ENCODE results near the gene ABCA9.
"Not testable (repeated sequence)": the region's sequence is repeated elsewhere in the genome, so short reads cannot be mapped to it uniquely, and the experiment has no call there.

ABCA9 gene

DNA sequence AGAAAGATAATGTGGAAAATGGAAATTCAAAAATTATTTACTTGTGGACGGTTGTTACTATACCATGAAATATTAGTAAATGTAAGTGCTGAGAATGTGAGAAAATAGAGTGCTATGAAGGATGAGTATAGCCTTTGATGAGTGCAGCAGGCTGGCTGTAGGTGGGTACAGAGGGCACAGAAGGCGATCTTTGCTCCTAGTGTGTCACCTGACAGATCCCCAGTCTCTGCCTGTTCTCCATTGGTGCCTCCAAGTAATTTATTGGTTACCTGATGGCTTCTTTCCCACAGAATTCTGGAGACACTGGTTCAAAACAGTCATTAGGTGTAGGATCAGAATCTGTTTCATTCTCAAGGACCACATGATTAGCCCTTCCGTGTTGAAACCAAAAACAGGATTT, 28.9 kb downstream of the ABCA9 start:
- DNase-seq = no peak

DNA sequence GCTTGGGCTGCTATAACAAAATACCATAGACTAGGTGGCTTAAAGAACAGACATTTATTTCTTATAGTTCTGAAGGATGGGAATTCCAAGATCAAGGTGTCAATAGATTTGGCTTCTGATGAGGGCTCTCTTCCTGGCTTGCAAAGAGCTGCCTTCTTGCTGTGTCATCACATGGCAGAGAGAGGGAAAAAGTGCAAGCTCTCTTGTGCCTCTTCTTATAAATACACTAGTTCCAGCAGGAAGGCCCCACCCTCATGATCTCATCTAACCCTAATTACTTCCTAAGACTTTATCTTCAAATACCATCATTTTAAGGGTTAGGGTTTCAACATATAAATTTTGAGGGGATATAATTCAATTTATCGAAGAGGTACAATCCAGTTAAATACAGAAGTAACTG, 30.6 kb downstream of the ABCA9 start:
- DNase-seq = no peak

DNA sequence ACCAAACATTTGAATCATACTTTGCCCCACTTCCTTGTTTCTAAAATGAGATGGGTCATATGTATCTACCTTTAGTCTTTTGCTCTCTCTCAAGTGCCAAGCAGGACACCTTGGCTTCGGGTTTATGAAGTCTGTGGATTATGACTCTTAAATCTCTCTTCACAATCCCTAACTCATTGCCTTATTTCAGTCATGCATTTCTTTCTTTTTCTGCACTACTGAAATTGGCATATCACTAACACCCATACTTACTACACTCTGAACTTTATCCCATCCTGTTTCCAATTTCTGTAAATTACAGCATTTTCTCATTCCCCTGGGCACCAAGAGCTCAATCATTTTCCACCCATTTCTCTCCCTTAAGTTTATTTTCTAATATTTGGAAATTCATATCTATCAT, 42.0 kb downstream of the ABCA9 start:
- DNase-seq = no peak

DNA sequence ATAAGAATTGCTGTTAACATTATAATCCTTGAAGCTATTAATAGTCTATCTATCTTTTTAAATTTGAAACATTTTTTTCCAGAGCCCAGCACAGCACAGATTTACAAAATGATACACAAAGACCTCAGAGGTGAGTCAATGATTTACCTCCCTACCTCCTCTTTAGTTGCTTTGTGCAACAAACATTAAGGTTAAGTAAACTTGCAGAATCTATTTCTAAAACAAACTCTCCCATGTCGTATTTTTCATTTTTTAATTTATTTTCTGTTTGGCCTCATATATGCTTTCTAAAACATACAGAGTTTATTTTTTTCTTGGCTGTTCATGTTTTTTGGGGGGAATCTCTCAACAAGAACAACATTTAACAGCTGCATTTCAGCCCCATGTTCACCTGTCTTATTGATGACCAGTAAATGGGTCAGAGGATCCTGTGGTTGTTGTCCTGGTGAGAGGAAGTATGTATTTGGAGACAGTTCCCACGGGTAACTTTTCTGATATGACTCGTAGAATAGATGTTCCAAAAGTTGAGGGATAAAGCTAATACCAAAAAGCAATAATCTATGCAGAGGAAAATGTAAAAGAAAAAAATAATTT, 42.6 kb downstream of the ABCA9 start:
- DNase-seq = no peak

DNA sequence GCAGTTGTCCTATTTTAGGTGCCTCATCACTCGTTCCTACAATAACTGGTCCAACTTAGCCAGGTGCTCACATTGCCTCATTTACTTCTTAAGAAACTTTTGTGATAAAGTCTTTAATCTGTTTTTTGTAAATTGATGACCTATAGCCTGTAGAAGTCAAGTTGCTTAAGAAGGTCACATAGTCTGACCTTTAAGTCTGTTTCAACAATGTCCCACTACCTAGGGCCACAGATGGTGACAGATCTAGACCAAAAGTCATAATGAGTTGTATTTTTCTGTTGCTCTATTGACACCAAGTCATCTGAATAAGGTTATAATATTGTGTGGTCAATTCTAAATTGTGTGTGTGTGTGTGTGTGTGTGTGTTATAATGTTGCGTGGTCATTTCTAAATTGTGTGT, 45.1 kb downstream of the ABCA9 start:
- no peak for DNase-seq

DNA sequence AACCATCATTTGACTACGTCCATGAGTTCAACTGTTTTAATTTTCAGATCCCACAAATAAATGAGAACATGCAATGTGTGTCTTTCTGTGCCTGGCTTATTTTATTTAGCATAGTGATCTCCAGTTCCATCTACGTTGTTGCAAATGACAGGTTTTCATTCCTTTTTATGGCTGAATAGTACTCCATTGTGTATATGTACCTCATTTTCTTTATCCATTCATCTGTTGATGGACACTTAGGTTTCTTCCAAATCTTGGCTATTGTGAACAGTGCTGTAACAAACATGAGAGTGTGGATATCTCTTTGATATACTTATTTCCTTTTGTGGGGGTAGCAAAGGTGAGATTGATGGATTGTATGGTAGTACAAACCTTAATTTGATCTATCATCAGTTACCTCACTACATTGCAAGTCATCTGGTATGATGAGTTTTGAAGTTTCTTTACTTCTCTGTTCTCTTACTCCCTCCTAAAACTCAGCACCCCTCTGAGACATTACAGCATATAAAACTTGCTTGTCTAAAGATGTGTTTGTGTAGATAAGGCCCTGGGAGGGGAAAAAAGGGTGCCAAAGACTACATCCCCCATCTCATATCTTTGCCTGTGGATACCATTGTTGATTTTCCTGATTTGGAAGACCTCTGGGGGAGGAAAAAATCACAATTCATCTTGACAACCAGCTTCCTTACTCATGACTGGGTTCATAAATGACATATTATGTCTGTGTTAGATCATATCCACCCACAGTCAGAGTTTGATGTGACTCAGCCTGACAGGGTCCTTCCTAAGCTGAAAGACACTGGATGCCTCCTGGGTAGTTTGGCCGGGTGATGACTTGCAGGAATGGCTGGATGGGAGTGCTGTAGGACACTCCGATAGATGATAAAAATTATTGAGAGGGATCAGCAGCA, 47.6 kb downstream of the ABCA9 start:
- no peak for DNase-seq

DNA sequence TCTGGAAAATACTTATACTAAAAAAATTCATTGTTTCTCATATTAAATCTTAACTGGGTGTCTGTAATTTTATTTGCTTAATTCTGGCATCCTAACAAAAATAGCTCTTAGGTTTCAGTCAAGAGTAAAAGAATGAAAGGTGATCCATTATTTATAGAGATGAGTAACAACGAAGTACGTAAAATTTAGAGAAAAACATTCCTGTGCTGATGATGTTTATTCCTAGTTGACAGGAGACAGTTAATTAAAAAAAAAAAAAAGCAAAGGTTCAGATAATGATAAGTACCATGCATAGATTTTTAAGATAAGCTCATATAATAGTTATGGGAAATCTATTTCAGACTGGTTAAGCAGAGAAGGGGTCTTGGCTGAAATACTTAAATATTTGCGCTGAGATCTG, 50.8 kb downstream of the ABCA9 start:
- no peak for DNase-seq

DNA sequence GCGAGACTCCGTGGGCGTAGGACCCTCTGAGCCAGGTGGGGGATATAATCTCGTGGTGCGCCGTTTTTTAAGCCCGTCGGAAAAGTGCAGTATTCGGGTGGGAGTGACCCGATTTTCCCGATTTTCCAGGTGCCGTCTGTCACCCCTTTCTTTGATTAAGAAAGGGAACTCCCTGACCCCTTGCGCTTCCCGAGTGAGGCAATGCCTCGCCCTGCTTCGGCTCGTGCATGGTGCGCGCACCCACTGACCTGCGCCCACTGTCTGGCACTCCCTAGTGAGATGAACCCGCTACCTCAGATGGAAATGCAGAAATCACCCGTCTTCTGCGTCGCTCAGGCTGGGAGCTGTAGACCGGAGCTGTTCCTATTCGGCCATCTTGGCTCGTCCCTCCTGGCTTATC, 56.0 kb downstream of the ABCA9 start:
- DNase-seq = not testable (repeated sequence)

DNA sequence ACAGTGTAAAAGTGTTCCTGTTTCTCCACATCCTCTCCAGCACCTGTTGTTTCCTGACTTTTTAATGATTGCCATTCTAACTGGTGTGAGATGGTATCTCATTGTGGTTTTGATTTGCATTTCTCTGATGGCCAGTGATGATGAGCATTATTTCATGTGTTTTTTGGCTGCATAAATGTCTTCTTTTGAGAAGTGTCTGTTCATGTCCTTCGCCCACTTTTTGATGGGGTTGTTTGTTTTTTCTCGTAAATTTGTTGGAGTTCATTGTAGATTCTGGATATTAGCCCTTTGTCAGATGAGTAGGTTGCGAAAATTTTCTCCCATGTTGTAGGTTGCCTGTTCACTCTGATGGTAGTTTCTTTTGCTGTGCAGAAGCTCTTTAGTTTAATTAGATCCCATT, 61.0 kb downstream of the ABCA9 start:
- DNase-seq = not testable (repeated sequence)

DNA sequence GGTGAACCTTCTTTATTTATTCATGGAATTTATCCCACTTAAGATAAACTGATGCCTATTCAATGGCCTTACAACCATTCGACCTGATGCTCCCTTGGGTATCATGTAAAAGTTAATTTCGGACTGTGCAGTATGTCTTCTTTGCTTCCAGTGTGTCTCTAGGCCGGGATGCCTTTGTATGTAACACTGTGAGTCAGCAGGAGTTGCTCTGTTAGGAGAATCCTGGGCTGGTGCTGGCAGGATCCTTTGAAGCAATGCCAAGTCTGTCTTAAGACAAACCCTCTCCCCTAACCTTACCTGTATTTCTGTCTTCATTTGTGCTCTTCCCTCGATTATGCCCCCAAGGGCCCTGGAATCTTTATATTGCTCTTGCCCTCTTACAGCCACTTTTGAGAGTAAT, 67.6 kb downstream of the ABCA9 start:
- DNase-seq = no peak

DNA sequence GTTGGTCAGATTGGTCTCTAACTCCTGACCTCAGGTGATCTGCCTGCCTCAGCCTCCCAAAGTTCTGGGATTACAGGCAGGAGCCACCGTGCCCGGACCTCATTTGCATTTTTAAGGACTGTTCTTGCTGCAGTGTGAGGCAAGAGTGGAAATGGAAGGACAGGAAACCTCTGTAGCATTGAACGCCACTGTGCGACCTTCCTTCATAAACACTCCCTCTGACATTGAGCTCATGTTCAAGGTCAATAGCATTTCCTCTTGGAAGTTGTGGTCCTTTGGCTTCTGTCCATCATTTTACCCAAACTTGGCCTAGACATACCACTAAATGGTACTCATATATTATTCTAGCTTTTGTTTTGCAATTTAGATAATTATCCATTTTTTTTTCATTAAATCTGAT, 72.8 kb downstream of the ABCA9 start:
- DNase-seq = no peak

DNA sequence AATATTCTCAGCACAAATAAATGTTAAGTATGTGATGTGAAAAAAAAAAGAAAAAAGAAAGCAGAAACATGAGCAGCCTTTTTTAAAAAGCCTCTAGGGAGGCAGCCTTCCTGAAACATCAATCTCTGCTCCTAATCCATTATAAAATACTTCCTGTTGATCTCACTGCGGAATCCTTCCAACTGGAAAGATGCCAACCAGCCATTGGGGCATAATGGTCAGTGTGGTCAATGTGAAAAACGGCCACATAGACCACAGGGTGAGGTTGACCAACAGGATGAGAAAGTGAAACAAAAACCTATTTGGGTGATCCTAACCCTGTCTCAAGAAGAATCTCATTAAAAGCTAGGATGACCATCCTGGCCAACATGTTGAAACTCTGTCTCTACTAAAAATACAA, 79.4 kb downstream of the ABCA9 start:
- no peak for DNase-seq

DNA sequence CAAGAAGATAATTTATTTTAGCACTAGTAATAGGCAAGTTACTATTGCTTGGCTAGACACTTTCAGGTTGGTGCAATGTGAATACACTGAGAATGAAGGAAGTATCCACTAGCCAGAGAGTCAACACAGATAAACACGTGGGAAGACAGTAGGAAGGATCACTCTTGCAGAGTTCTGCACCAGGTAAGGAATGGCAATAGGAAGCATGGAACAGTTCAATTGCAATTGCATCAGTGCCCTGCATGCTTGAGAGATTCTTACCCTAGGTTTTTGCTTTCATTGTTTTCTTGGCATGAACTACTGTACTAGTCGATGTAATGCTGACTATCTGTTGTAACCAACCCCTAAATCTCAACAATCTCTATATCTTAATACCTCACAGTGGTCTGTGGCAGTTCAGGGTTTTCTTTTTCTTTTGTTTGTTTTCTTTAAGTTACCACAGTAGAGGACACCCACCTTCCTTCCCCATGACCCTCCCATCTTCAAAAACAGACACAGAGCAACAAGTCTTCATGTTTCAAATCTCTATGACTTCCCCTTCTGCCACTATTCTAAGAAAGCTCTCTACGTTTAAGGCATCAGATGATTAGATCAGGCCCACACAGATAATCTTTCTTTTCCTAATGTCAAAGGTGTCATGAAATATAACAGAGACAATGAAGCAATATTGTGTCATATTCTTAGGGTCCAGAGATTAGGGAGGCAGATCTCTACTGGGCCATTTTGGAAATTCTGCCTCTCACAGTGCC, 87.5 kb downstream of the ABCA9 start:
- no peak for DNase-seq

DNA sequence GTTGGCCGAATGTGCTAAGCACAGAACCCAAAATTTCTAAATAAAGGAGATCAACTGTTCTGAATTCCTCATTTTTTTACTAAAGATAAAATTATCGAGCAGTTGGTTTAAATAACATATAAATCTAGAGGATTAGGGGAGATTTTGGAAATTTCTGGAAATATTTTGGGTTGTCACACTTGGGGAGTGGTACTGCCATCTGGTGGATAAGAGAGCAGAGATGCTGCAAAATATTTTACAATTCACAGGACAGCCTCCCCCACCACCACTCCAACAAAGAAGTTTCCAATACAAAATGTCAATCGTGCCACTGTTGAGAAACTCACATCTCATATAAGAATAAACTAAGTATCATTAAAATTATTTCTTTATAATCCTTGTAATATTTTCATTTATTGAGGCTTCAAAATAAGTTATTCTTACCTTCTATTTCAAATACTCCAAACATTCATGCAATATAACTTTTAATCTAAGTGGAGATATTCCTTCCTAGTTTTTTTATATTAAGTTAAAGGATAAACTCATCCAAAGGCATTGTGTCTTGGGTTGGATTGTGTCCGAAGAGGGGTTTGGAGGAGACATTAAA, 88.5 kb downstream of the ABCA9 start:
- DNase-seq = no peak

DNA sequence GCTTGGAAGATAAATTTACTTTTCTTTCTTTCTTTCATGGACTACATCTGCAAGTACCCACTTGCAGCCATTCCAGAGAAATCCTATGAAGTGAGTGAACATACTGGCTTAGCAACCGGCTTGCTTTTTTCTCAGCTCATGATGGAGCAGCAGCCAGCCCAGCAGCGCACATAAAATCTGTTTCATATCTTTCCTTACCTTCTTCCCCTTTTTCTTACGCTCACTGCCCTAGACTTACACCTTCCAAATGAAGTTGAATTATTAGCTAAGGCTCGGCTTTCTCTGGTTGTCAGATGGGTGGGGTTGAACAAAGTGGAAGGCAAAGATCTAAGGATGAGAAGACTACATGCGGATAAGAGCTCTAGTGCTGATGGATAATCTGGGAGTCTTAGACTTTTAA, 91.6 kb downstream of the ABCA9 start:
- DNase-seq = no peak

DNA sequence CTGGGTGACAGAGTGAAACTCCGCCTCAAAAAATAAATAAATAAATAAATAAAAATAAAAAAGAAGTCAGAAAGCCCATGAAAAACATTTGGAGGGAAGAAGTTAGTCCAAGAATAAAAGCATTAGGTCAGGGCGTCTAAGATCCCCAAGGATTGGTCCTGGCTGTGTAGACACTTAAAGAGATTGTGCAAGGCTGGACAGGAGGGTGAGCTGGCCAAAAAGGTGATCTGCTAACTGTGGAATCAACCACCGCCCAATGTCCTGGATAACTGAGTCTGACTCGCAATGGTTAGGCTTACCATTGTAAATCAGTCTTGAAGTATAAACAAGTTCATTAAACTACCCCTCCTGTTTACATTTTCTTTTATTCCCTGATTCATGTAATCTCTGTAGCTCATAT, 96.8 kb downstream of the ABCA9 start:
- DNase-seq = no peak

DNA sequence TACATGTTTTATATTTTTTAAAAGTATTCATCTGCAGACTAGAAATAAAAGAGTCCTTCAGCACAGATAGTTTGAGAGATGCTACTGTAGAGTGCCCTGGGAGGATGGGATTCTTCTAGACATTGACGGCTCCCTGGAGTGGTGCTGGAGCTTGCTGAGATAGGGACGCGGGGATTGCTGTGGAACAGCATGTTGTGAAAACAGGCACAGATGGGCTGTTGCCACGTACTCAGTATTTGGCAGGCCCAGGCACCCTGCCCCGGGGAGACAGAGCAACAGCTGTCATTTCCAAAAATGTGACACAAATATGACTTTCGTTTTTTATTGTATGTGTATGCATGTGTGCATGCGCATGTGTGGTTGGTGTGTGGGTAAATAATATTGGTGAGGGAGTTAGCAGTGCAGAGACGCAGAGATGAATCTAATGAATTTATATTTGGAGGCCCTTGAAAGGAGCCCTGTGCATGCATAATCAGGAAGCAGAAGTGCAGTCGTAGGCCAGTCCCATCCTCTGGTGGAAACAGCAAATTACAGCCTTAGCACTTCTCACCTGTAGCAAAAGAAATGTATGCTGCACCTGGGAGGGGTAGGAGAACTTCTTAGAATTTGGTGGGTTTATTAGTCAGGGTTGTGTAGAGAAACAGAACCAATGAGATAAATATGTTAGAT, 99.4 kb downstream of the ABCA9 start:
- no peak for DNase-seq

DNA sequence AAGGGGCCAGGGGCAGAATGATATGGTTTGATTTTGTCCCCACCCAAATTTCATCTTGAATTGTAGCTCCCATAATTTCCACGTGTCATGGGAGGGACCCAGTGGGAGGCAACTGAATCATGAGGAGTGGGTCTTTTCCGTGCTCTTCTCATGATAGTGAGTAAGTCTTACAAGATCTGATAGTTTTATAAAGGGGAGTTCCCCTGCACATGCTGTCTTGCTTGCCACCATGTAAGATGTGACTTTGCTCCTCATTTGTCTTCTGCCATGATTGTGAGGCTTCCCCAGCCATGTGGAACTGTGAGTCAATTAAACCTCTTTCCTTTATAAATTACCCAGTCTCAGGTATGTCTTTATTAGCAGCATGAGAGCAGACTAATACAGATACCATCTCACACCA, 101.6 kb downstream of the ABCA9 start:
- DNase-seq = not testable (repeated sequence)

DNA sequence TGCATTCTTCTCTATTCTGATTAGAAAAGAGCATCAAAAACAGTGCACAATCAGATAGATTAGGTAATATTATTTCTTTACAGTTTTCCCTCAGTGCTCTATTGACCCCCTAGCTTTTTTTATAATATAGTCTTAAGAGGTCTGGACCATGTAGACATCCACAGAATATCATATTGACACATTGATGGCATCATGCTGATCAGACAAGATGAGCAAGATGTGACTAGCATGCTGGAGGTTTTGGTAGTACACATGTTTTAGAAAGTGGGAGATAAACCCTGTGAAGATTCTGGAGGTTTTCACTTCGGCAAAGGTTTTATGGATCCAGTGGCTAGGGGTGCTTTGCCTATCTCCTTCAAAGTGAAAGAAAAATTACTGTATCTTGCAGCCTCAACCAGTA, 102.8 kb downstream of the ABCA9 start:
- DNase-seq = no peak

DNA sequence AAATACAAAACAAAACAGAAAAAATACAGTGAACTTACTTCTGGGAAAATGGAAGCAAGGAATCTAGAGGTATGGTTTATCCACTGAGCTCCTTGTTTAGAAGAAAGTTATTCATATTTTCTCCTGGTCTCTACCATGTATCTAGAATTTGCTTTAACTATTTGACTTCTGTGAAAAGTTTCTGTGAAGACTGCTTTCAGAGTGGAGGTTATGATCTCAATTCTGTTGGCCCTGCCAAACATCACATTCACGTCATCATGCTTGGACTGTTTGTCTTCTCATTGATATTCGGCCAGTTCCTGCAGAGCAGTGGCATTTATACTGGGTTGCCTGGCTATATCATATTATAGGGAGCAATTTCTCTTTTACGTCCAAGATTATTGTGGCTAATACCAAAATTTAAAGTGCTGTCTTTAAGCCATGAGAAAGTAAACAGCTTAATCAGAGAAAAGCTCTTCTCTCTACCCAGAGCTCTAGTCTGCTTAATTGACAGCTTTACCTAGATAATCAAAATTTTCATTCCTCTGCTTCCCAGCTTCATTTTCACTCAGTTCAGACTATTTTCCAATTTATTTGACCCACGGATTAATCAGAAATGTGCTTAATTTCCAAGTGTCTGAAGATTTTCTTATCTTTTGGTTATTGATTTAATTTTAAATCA, 105.4 kb downstream of the ABCA9 start, which contains the start of gene ABCA8:
TSS of gene ABCA8 (minus strand) at position 212 of the 661 bp plus-strand sequence. CDS start 13,358 bp downstream, outside the sequence.
- DNase-seq = no peak

DNA sequence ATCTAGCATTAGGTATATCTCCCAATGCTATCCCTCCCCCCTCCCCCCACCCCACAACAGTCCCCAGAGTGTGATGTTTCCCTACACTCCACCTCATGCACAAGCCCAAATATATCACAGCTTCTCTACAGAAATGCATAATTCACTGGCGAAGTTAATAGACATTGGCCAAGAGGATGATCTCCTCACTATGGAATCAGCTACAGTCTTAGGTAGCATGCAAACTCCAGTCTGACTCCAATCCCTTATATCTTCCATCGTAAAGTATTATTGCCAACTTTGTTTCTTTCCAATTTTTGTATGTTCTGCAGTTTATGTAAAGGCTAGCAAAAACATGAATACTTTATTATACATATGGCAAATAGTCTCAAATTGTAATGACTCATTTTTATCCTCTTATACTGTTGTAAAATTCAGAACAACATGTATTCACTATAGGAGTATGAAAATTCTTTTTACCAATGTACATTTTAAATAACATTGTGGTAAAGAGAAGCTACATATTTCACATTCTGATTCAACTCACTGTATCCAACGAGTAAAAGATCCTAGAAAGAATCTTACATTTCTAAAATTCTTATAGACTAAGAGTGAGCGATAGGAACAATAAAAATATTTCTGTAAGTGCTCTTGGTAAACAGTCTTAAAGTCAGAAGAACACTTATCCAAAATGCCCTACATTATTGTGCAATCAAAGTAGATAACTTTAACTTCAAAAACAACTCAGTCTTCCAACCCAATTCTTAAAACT, 106.4 kb downstream of the ABCA9 start:
- no peak for DNase-seq

All from activated gamma-delta T cell treated with Interleukin-2 at 50 U/mL for 16 hours (primary cell).